HG03045 (cell line): ENCODE data around the gene MASP1.

ENCODE experiments used
- ATAC-seq: cut with Tn5 transposase; IDR thresholded peaks from one replicate; pipeline ENCODE4 v1.9.1; 2021; ENCODE audit warnings: mild to moderate bottlenecking, moderate library complexity; ENCODE audit not compliant: unreplicated experiment

The MASP1 gene, protein sequence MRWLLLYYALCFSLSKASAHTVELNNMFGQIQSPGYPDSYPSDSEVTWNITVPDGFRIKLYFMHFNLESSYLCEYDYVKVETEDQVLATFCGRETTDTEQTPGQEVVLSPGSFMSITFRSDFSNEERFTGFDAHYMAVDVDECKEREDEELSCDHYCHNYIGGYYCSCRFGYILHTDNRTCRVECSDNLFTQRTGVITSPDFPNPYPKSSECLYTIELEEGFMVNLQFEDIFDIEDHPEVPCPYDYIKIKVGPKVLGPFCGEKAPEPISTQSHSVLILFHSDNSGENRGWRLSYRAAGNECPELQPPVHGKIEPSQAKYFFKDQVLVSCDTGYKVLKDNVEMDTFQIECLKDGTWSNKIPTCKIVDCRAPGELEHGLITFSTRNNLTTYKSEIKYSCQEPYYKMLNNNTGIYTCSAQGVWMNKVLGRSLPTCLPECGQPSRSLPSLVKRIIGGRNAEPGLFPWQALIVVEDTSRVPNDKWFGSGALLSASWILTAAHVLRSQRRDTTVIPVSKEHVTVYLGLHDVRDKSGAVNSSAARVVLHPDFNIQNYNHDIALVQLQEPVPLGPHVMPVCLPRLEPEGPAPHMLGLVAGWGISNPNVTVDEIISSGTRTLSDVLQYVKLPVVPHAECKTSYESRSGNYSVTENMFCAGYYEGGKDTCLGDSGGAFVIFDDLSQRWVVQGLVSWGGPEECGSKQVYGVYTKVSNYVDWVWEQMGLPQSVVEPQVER

DNA sequence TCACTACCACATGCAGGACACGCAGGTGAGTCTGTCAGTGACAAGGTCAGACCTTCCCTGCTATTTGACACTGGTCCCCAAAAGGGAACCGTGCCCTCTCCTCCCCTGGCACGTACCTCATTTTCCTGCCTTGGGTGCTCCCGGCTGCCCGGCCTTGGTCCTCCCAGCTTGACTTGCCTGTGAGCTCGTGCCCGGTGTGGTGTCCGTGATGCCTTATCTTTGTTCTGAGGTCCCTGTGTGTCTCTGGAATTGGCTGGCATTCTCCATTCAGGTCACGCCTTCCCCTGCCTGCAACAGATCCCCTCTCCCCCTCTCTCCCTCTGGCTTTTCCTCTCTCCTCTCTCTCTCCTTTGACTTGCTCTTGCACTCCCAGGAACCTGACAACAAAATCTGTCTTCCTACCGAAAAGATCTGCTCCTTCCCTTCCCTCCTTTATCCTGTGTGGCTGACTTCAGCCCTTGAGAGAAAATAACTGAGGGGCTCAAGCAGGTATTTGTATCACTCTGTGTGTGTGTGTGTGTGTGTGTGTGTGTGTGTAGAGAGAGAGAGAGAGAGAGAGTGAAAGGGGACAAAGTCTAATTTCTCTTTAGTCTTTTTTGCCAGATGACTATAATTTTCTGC is at the start of gene MASP1:
Gene MASP1 (minus strand): TSS at position 226 of the 621 bp plus-strand sequence. CDS start 105 bp downstream, at position 121.
- no peak for ATAC-seq

DNA sequence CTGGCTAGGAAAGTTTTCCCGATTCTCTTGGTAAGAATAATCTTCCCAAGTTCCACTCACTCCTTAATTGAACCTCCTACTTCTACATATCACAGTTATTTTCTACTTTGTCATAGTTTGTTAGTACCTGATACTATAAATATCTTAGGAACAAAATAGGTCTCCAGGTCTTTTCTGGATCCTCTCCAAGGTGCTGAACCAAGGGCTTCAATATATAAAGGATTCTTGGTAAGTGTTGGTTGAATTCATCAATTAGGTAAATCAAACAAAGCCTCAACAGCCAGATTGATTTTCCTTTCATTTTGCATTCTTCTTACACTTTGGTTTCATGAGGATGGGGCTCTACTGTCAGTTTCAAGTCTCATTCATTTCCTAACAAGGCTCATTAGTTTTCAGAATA is 49.0 kb upstream of the MASP1 start:
- ATAC-seq, result no peak

DNA sequence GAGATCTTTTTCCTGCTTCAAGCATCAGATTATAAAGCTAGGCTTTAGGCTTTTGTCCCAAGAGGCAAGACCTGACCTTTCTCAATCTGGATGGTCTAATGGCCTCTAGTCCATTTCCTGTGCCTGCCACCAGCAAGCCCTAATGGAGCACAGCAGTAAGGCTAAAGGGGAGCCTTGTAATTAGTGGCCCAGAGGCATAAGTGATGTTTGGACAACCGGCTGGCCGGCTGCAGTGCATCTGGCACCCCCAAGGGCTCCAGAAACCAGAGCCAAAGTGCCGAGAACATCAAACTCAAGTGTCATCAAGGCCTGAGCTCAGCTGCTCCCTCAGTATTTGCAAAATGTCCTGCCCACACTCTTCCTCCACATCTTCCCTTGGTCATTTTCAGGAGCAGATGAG is 44.8 kb upstream of the MASP1 start:
- ATAC-seq, result no peak

DNA sequence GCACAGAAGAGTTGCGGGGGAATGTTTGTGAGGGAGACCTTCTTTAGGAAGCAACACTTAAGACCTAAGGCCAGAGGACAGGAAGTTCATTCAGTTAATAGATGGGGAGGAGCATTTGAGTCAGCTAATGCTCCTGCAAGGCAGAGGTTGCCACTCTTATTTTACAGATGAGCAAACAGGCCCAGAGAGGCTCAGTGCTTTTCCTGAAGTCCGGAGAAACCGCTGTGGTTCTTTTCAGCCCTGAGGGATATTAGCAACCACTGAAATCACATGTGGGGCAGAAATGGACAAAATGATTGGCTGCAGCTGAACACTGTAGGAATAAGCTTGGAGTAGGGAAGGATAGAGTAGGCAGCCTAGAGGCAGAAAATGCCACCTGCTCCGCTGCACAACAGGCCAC is 43.4 kb upstream of the MASP1 start:
- ATAC-seq, result no peak

DNA sequence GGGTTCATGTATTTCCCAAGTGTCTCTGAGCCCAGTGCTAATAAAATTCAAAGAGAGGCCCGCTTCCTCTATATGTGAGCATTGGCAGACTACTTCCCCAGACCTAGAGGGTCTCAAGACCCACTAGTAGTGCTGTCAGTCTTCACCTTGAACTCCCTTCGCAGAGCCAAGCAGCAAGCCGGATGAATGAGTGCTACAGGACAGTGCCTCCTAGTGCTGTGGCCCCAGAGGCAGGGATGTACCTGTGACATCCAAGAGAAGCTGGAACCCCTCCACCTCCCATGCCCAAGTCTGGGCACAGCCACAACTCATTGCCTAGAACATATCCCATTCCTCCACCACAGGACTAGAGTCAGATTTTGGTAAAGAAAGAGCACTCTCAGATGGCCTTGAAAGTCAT is 37.2 kb upstream of the MASP1 start:
- no peak for ATAC-seq

DNA sequence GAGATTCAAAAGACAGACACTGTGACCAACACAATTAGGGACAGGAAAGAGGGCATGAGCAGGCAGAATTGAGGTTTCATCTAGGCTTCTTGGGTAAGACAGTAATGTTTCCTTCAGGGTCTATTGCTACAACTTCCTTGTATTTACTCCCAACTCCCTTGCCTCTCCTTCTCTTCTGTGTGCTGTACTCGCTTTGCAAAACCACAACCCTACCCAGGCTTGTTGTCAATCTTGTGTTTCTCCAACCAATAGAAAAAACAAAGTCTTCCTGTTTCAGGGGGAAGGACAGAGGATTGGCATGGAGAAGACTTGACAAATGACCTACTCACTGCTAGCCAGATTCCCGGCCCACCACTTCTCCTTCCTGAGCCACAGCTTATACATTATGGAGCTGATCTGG is 36.3 kb upstream of the MASP1 start:
- no peak for ATAC-seq

DNA sequence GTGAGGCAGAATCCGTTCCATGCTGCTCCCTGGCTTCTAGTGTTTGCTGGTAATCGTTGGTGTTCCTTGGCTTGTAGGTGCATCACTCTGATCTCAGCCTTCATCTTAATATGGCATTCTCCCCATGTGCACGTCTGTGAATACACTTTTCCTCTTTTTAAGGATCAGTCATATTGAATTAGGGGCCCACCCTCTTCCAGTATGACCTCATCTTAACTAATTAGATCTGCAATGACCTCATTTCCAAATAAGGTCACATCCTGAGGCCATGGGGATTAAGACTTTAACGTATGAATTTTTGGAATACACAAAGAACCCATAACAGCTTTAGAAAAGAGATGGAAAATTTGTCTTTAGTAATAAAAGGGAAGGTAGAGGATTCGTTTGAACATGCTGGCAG is 34.1 kb upstream of the MASP1 start:
- no peak for ATAC-seq

DNA sequence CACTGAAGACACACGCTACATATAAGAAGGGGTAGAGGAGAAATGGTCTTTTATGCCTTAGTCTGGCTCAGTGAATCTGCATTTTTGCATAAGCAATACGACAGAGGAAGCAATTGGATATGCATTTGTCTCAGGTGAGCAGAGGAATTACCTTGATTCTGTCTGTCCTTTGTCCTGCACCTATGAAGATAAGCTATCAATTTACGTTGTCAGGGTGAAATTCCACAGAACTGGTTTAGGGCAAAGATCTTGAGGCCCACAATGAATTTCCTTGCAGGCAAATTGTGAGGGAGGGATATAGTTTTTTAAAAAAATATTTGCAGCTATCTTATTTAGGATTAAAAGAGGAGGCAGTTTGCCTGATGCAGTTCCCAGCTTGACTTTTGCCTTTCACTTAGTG is 31.6 kb upstream of the MASP1 start:
- no peak for ATAC-seq

DNA sequence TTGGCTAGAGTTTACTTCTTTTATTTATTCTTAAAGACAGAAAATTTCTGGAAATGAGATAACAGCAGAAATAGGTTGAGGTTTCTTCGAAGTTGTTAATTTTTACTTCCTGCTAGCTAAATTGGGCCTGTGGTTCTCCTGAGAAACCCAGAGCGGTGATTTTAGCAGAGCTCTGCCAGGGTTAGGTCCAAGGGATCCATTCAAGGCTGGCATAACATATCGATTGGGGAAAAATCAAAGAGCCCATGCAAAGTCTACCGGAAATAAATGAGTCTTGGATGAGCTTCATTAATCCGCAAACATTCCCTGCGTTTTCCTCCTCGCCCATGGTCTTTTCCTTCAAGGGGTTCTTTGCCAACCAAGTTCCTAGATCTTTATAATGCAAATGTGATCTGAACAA is 30.8 kb upstream of the MASP1 start:
- no peak for ATAC-seq

DNA sequence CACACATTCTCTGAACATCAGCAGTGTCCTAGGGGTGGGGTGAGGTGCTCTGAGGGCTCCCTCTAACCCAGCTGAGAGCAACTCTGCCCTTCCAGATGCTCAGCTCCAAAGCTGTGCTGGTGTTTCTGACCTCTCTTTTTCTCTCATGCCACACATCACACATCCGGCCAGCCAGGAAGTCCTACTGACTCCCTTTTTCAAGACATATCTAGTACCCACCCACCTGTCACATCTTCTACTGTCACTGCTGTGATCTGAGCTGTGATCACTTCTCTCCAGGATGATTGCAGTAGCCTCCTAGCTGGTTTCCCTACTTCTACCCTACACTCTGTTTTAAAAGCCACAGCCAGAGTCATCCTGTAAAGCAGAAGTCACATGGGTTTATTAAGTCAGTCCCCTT is 30.2 kb upstream of the MASP1 start:
- no peak for ATAC-seq

DNA sequence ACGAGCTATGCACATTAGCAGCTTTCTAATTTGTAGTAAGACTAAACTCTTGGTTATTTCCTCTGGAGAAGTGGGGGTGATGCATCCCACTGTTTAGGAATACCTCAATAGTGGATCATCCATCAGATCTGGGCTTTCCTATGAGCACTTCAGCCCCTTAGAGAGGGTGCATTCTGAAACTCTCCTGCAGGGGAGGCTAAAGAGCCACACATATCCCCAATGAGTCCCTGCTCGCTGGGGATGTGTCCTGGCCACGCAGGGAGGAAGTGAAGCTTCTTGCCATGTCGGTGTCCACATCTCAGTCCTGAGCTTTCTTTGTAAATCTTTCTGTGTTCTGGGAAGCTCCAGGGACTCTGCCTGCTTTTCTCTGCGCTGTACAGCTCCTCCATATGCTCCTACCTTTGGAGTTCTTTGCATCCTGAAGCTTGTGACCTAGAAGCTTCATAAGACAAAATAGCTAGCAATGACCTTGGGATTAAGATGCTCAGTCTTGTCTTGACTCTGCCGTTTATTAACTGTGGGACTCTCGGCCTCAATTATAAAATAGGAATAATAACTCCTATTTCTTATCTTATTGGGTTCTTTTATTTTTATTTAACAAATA is 28.3 kb upstream of the MASP1 start:
- ATAC-seq, result peak; percentile 80

DNA sequence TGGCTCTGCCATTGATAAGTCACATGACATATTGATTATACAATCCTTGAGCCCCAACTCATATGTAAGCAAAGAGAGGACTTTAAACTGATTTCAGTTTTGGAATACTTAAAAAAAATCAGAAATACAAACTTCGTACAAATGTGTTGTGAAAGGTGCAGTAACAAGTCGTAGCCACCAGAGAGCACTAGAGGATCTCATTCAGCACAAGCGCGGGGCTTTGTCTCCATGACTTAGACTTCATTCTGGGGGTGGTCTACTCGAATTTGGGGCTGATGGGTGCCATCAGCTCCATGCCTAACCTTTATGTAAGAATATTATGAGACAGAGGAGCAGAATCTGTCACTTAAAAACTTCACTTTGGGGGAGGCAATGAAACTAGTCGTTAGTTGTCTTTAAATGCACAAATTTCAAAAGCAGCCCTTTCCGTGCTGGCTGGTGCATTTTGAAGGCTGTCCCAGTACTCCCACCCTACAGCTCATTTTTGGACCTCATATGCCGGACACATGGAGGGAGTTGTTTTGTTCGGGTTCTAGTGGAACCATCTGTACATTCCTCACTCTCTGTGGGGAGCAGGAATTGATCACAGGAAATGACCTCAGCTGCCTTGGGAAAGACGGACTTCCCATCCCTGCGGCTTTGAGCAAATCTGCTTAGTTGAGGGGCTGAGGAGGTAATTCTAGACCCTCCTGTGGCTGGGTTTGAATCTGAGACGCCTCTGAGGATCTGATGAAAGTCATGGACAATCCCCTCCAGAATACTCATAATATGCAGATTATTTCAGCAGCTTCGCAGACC is 27.5 kb upstream of the MASP1 start:
- no peak for ATAC-seq

DNA sequence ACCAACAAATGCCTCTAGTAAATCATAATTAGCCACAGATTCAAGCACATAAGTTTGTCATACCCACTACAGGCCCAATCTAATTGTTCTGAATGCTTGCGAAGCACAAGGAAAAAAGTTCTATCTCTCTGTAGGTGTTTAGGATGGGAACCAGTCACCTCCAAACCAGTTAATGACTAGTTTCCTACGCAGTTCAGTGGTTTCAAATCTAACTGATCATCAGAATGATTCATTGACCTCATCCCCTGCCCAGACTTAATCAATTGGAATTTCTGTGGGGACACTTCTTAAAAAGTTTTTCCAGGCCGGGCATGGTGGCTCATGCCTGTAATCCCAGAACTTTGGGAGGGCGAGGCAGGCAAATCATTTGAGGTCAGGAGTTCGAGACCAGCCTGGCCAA is 24.3 kb upstream of the MASP1 start:
- ATAC-seq, result no peak

DNA sequence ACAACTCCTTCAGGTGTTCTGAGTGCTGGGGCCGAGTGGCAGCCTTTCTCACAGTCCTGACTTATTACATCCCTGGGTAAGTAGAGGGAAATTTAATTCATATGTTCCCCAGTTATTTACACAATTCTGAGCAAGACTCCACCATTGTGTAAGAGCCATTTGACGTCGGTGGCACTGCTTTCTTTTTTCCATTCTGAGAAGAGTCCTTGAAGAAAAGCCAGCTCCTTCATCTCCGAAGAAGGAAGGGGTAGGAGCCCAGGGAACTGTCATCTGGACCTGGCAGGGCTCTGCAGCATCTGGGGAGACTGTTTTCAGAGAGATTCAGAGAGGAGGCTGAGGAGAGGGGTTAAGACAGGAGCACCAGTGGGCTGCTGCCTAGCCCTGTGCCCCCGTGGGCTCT is 22.6 kb upstream of the MASP1 start:
- ATAC-seq, result no peak

DNA sequence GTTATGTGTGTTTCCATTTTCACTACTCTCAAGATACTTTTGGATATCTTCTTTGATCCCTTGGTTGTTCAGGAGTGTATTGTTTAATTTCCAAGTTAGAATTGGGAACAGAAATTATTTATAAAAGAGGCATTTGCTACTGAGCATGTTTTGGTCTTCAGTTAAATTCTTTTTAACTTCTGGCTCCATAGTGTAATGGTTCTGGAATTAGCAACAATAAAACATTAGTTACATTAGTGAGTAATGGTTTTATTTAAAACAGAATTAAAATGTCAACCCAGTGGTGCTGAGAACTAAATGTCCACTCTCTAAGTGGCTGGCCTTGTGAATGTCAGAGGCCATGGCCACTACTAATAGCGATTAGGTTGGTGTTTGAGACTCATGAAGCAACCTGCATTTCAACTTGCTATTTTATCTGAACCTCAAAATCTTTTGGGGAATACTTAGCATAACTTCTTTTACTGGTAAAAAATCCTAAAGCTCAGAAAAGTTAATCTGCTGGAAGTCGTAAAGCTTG is 19.5 kb upstream of the MASP1 start:
- no peak for ATAC-seq

DNA sequence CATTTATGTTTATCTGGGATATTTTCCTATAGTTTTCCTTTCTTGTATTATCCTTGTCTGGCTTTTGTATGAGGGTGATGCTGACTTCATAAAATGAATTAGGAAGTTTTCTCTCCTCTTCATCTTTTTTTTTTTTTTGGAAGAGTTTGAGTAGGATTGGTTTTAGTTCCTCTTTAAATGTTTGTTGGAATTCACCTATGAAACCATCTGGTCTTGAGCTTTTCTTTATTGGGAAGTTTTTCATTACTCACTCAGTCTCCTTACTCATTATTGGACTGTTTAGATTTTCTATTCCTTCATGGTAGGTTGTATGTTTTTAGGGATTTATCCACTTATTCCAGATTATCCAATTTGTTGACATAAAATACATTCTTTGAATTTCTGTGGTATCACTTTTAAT is 18.7 kb upstream of the MASP1 start:
- no peak for ATAC-seq

DNA sequence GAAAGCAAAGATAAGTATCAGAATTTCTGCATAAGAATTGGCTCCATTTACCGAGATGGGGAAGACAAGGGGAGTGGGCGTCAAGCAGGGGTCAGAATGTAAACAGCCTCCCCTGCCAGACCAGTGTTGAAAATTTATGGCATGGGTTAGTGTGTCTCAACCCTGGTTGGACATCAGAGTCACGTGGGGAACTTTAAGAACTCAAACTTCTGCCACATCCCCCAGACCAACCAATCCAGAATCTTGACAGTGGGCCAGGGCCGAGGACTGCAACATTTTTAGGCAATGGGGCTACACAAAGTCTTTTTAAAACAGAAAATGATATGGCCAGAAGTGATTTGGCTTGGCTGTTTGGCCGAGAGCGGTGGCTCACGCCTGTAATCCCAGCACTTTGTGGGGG is 14.3 kb upstream of the MASP1 start:
- ATAC-seq, result no peak

DNA sequence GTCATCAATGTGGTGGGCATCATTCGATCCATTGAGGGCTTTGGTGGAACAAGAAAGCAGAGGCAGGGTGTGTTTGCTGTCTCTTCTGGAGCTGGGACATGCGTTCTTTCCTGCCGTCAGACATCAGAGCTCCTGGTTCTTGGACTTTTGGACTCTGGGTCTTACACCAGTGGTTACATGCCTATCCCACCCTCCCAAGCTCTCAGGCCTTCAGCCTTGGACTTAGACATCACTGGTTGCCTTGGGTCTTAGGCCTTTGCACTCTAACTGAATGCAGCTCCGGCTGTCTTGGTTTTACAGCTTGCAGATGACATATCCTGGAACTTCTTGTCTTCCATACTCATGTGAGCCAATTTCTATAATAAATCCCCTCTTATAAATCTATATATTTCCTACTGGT is 8.1 kb upstream of the MASP1 start:
- no peak for ATAC-seq

DNA sequence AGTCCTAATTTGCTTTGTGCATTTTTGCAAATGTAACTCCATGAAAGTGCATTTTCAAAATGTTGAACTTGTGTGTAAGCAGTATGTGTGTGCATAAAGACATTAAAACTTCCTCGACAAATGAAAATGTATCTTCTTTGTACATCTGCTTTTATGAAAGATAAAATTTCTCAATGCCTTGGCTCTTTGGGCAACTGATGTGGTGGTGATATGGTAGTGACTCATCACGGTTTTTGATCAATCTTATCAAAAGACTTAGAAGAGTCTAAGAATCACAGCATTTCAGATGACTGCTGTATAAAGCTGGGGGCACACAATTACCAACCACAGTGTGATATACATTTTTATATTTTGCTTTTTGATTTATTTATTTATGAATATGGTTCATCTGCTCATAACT is 5.4 kb upstream of the MASP1 start:
- ATAC-seq, result no peak

DNA sequence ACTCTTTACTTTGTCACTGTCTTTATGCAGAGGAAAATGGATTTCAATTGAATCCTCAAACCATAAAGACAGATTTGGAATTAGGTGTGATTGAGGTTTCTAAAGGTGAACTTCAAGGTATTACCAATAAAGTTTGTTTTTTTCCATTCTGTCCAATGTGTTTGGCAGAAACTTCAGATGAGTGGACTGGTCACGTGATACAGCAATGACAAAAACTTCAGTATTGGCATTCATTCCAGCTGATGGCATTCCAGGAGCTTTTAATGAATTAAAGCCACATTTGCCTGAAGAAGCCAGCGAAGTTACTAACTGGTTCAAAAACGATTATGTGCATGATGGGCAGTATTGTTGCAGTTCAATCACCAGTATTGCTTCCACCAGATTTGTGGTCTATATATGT is 4.5 kb upstream of the MASP1 start:
- no peak for ATAC-seq
